ENCODE results near the gene JUP. TPM values are rescaled to one million over a fixed set of nuclear protein-coding genes. Genes with fewer than 3 reads are reported as not detected.

The JUP gene
- total and polyA plus RNA-seq, 2 experiments from 2014 or later = 209 to 214 TPM

DNA sequence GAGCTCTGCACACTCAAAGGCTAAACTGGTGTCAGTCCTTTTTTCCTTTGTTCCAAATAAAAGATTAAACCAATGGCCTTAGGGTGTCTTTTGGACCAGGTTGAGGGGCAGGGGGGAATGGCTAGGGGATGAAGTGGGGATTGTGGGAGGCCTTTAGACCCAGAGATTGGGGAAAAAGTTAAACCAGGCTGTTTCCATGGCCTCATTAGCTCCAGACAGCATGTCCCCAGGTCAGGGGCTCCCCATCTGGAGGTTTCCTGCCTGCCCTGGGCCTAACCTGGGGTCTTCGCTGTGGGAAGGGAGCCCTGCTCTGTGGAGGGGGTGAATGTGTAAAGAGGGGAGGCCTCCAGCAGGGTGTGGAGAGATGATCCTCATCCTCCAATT, 36.6 kb upstream of the JUP start:
- Histone ChIP-seq H3K9me3 (ENCODE audit: low read depth) (no peaks in the 10 kb centered on the region), H3K79me2 (no peaks in the 10 kb centered on the region), H3K4me1 (ENCODE audit: insufficient read depth) (no peaks in the 10 kb centered on the region), H3K4me2 (no peak overlapping the region), H3K27me3 (no peaks in the 10 kb centered on the region), H3K9me2 (replicated peaks; ENCODE audit: insufficient read depth) (no peaks in the 10 kb centered on the region), H2AFZ (no peak overlapping the region), H3K36me3 (replicated peaks; ENCODE audit: insufficient read depth, low read depth) (no peaks in the 10 kb centered on the region), H3K4me3 (no peak overlapping the region), H4K20me1 (ENCODE audit: insufficient read depth, poor library complexity, severe bottlenecking) (no peaks in the 10 kb centered on the region), H3K27ac (no peak overlapping the region)
- no peak for DNase-seq (ENCODE audit: low spot score)
- WGBS (ENCODE audit: low lambda C conversion rate, missing lambda C conversion rate) = 90% methylated on average over 1 of the region's 1 CpG
- TF ChIP-seq EZH2phosphoT487 (IDR thresholded peaks at IDR 0.05; ENCODE audit: low read depth, severe bottlenecking, unreplicated experiment) = no peak
- no peak for TF ChIP-seq EZH2 (IDR thresholded peaks at IDR 0.05; ENCODE audit: borderline replicate concordance)
- TF ChIP-seq, protein P1, sequence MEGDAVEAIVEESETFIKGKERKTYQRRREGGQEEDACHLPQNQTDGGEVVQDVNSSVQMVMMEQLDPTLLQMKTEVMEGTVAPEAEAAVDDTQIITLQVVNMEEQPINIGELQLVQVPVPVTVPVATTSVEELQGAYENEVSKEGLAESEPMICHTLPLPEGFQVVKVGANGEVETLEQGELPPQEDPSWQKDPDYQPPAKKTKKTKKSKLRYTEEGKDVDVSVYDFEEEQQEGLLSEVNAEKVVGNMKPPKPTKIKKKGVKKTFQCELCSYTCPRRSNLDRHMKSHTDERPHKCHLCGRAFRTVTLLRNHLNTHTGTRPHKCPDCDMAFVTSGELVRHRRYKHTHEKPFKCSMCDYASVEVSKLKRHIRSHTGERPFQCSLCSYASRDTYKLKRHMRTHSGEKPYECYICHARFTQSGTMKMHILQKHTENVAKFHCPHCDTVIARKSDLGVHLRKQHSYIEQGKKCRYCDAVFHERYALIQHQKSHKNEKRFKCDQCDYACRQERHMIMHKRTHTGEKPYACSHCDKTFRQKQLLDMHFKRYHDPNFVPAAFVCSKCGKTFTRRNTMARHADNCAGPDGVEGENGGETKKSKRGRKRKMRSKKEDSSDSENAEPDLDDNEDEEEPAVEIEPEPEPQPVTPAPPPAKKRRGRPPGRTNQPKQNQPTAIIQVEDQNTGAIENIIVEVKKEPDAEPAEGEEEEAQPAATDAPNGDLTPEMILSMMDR (IDR thresholded peaks at IDR 0.05; ENCODE audit: poor library complexity) = no peak

DNA sequence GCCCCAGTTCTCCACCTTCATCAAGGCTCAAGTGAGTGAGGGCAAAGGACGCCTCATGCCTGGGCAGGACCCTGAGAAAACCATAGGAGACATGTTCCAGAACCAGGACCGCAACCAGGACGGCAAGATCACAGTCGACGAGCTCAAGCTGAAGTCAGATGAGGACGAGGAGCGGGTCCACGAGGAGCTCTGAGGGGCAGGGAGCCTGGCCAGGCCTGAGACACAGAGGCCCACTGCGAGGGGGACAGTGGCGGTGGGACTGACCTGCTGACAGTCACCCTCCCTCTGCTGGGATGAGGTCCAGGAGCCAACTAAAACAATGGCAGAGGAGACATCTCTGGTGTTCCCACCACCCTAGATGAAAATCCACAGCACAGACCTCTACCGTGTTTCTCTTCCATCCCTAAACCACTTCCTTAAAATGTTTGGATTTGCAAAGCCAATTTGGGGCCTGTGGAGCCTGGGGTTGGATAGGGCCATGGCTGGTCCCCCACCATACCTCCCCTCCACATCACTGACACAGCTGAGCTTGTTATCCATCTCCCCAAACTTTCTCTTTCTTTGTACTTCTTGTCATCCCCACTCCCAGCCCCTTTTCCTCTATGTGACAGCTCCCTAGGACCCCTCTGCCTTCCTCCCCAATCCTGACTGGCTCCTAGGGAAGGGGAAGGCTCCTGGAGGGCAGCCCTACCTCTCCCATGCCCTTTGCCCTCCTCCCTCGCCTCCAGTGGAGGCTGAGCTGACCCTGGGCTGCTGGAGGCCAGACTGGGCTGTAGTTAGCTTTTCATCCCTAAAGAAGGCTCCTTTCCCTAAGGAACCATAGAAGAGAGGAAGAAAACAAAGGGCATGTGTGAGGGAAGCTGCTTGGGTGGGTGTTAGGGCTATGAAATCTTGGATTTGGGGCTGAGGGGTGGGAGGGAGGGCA, 36.0 kb upstream of the JUP start:
- Histone ChIP-seq H4K20me1 (ENCODE audit: insufficient read depth, poor library complexity, severe bottlenecking) (no peaks in the 10 kb centered on the region), H3K4me3 (no peak overlapping the region), H2AFZ (no peak overlapping the region), H3K27me3 (no peaks in the 10 kb centered on the region), H3K4me2 (no peak overlapping the region), H3K36me3 (replicated peaks; ENCODE audit: insufficient read depth, low read depth) (no peaks in the 10 kb centered on the region), H3K79me2 (no peaks in the 10 kb centered on the region), H3K27ac (no peak overlapping the region), H3K9me2 (replicated peaks; ENCODE audit: insufficient read depth) (no peaks in the 10 kb centered on the region), H3K4me1 (ENCODE audit: insufficient read depth) (no peaks in the 10 kb centered on the region), H3K9me3 (ENCODE audit: low read depth) (no peaks in the 10 kb centered on the region)
- 93% methylated on average over 12 of the region's 12 CpGs for WGBS (ENCODE audit: low lambda C conversion rate, missing lambda C conversion rate)
- TF ChIP-seq EZH2 (IDR thresholded peaks at IDR 0.05; ENCODE audit: borderline replicate concordance) (no peak), EZH2phosphoT487 (IDR thresholded peaks at IDR 0.05; ENCODE audit: low read depth, severe bottlenecking, unreplicated experiment) (no peak)
- TF ChIP-seq, protein P1 (IDR thresholded peaks at IDR 0.05; ENCODE audit: poor library complexity) = no peak
- no peak for DNase-seq (ENCODE audit: low spot score)

DNA sequence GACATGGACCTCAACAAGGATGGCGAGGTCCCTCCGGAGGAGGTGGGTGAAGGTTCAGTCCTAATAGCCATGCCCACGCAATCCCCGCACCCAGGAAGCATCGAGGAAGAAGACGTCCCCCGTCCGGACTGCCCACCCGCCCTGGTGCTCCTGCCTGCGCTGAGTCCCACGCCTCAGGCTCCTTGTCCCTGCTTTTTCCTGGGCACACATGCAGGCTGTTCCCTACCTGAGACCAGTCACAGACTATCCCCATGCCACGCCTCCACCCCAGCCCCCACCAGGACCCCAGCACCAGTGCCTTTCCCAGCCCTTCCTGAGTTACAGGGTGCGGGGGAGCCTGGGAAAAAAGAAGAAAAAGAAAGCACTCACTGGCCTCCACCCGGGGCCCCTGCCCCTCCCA, 35.3 kb upstream of the JUP start:
- Histone ChIP-seq H3K9me2 (replicated peaks; ENCODE audit: insufficient read depth) (no peaks in the 10 kb centered on the region), H3K4me3 (no peak overlapping the region), H3K9me3 (ENCODE audit: low read depth) (no peaks in the 10 kb centered on the region), H3K27ac (no peak overlapping the region), H3K36me3 (replicated peaks; ENCODE audit: insufficient read depth, low read depth) (no peaks in the 10 kb centered on the region), H3K4me2 (no peak overlapping the region), H3K27me3 (no peaks in the 10 kb centered on the region), H3K79me2 (peaks cover 4% of the 10 kb centered on the region), H3K4me1 (ENCODE audit: insufficient read depth) (no peaks in the 10 kb centered on the region), H2AFZ (no peak overlapping the region), H4K20me1 (ENCODE audit: insufficient read depth, poor library complexity, severe bottlenecking) (no peaks in the 10 kb centered on the region)
- TF ChIP-seq, protein P1 (IDR thresholded peaks at IDR 0.05; ENCODE audit: poor library complexity) = no peak
- TF ChIP-seq EZH2phosphoT487 (IDR thresholded peaks at IDR 0.05; ENCODE audit: low read depth, severe bottlenecking, unreplicated experiment) (no peak), EZH2 (IDR thresholded peaks at IDR 0.05; ENCODE audit: borderline replicate concordance) (no peak)
- DNase-seq (ENCODE audit: low spot score) = no peak
- WGBS (ENCODE audit: low lambda C conversion rate, missing lambda C conversion rate) = 87% methylated on average over 3 of the region's 14 CpGs

All from hepatocyte (in vitro differentiated cells).